ENCODE data around the gene DDX54.
A peak's percentile ranks its signal among the peaks of the same experiment; 100 is the strongest.

DDX54 gene

DNA sequence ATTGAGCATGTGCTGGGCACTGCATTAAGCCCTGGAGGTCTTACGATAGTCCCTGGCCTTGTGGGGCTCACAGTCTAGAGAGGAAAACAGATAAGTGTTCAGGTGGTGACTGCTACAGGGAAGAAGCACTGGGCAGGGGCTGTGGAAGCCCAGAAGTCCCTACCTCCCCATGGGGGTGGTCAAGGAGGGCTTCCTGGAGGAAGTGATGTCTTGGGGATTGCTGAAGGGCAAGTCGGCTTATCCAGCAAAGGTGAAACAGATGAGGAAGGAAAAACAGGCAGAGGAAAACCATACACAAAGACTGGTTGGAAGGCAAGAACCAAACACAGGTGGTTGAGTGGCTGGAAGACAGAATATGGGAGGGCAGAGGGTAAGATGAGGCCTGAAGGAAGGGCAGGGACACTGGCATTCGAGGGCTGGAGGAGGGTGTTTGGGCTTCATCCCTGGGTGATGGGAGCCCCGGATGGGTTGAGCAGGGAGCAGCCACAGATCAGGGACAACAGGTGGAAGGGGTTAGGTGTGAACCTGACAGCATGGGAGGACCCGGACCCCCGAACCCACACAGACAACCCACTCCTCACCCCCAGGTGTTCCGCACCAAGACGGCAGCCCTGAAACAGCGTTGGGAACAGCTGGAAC, 33.0 kb downstream of the DDX54 start:
- peak overlapping the region; percentile 87 for H3K27ac ChIP-seq
- TF ChIP-seq ZFX (IDR thresholded peaks at IDR 0.05; ENCODE audit: borderline replicate concordance) = no peak
- TF ChIP-seq, protein P1, sequence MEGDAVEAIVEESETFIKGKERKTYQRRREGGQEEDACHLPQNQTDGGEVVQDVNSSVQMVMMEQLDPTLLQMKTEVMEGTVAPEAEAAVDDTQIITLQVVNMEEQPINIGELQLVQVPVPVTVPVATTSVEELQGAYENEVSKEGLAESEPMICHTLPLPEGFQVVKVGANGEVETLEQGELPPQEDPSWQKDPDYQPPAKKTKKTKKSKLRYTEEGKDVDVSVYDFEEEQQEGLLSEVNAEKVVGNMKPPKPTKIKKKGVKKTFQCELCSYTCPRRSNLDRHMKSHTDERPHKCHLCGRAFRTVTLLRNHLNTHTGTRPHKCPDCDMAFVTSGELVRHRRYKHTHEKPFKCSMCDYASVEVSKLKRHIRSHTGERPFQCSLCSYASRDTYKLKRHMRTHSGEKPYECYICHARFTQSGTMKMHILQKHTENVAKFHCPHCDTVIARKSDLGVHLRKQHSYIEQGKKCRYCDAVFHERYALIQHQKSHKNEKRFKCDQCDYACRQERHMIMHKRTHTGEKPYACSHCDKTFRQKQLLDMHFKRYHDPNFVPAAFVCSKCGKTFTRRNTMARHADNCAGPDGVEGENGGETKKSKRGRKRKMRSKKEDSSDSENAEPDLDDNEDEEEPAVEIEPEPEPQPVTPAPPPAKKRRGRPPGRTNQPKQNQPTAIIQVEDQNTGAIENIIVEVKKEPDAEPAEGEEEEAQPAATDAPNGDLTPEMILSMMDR (IDR thresholded peaks at IDR 0.05) = no peak

DNA sequence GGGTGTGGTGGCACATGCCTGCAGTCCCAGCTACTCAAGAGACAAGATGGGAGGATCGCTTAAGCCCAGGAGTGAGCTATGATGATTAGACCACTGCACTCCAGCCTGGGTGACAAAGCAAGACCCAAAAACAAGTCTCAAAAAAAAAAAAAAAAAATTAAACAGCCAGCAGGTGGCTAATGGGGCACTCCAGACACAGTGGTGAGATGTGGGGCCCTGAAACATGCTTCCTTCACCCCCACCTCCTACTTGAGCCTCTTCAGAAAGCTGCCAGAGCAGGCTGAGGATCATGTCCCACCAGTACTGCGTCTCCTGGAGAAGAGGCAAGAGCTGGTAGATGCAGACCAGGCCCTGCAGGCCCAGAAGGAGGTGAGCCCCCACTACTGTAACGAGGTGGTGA, 33.6 kb downstream of the DDX54 start:
- TF ChIP-seq, protein P1 (IDR thresholded peaks at IDR 0.05) = no peak
- TF ChIP-seq ZFX (IDR thresholded peaks at IDR 0.05; ENCODE audit: borderline replicate concordance) = no peak
- H3K27ac ChIP-seq = no peak overlapping the region

DNA sequence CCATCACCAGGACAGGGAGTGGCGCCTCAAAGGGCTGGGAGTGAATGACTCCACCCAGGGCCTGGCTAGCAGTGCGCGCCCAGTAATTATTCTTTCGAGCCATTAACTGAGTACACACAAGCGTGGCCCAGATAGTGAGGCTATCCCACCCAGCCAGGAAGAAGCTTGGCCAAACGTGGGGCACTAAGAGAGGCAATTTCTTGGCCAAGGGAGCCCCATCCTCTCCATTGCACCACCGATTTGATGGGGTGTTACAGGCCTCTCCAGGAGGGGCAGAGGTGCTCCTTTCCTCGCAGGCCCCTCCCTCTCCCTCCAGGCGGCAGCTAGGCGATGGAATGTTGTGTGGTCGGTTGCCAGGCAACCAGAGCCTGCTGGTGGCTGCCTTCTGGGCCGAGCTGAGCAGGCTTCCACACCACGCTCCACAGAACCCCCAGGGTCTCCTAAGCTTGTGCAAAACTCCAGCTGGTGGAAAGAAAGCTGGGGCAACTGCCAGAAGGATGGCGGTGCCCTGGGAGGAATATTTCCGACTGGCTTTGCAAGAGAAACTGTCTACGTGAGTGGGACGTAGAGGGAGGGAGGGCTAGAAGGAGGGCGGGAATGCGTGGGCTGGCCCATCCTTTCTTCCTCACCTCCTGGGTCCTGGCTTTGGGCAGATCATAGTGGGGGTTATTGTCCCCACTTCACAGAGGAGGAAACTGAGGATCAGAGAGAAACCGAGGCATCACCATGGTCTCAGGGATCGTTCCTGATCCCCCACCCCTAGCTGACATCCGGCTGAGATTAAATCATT, 35.7 kb downstream of the DDX54 start, which contains the start of gene CFAP73:
Gene CFAP73, plus strand, starts transcription at position 364 of the 790 bp plus-strand sequence. Its CDS starts 134 bp downstream, at position 498.
- no peak within 1 kb of the TSS for H3K27ac ChIP-seq
- TF ChIP-seq, protein P1 (IDR thresholded peaks at IDR 0.05) = no peak
- no peak for TF ChIP-seq ZFX (IDR thresholded peaks at IDR 0.05; ENCODE audit: borderline replicate concordance)

DNA sequence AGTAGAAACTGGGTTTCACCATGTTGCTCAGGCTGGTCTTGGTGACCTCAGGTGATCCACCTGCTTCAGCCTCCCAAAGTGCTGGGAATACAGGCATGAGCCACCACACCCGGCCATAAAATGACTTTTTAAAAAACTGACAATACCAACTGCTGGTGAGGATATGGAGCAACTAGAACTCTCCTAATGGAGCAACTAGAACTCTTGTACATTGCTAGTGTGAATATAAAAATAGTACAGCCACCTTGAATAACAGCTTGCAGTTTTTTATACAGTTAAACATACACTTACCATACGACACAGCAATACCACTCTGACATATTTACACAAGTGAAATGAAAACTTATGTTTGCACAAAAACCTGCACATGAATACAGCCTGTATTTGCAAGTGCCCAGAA, 38.3 kb downstream of the DDX54 start:
- TF ChIP-seq, protein P1 (IDR thresholded peaks at IDR 0.05) = no peak
- TF ChIP-seq ZFX (IDR thresholded peaks at IDR 0.05; ENCODE audit: borderline replicate concordance) = no peak
- H3K27ac ChIP-seq = no peak overlapping the region

DNA sequence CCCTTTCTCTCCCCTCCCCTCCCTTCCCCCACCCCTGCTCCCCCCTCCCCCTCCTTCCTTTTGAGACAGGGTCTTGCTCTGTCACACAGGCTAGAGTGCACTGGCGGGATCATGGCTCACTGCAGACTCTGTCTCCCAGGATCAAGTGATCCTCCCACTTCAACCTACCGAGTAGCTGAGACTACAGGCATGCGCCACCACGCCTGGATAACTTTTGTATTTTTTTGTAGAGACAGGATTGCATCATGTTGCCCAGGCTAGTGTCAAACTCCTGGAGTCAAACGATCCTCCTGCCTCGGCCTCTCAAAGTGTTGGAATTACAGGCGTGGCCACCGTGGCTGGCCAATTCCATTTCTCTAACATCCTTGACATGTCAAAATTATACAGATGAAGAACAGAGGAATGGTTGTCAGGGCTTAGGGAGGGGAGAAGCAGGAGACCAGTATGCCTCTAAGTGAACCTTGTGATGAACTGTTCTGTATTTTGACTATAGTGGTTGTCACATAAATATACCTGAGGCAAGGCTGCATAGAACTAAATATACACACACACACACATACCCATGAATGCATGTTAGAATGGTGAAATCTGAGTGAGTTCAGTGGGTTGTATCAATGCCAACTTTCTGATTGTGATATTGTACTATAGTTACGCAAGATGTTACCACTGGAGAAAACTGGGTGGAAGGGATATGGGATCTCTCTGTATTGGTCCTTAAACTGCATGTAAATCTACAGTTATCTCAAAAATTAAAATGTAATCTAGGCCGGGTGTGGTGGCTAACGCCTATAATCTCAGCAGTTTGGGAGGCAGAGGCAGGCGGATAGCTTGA, 39.3 kb downstream of the DDX54 start:
- TF ChIP-seq, protein P1 (IDR thresholded peaks at IDR 0.05) = no peak
- no peak overlapping the region for H3K27ac ChIP-seq

DNA sequence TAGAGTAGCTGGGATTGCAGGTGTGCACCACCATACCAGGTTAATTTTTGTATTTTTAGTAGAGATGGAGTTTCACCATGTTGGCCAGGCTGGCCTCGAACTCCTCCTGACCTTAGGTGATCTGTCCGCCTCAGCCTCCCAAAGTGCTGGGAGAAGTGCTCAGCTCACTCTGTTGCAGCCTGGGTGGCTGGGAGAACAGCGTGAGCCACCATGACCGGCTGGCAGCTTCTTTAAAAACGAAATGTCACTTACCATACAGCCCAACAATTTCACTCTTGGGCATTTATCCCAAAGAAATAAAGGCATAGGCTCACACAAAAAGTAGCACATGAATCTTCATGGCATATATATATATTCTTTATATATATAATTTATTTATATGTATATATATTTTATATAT, 40.5 kb downstream of the DDX54 start:
- TF ChIP-seq ZFX (IDR thresholded peaks at IDR 0.05; ENCODE audit: borderline replicate concordance) = no peak
- TF ChIP-seq, protein P1 (IDR thresholded peaks at IDR 0.05) = no peak

More for the DNA sequence above, 40.5 kb downstream of the DDX54 start:
- H3K27ac ChIP-seq = no peak overlapping the region

All from 22Rv1 (cell line).